ENCODE results near the gene OTOA.

DNA sequence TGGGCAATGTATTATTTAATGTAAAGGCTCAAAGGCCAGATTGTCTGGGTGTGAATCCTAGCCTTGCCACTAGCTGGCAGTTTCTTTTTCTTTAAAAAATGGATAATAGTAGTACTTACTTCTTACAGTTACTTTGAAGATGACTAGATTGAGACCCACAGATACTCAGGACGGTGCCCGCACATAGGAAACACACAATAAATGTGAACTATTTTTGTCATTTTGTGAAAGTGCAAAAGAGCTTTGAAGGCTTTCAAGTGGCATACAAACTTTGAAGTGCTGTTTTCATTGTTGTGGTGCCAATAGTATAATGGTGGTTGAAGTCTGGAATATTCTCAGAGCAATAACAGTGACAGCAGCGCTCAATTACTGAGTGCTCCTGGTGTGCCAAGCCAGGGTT is 63.6 kb downstream of the OTOA start:
- TF ChIP-seq, protein P1, sequence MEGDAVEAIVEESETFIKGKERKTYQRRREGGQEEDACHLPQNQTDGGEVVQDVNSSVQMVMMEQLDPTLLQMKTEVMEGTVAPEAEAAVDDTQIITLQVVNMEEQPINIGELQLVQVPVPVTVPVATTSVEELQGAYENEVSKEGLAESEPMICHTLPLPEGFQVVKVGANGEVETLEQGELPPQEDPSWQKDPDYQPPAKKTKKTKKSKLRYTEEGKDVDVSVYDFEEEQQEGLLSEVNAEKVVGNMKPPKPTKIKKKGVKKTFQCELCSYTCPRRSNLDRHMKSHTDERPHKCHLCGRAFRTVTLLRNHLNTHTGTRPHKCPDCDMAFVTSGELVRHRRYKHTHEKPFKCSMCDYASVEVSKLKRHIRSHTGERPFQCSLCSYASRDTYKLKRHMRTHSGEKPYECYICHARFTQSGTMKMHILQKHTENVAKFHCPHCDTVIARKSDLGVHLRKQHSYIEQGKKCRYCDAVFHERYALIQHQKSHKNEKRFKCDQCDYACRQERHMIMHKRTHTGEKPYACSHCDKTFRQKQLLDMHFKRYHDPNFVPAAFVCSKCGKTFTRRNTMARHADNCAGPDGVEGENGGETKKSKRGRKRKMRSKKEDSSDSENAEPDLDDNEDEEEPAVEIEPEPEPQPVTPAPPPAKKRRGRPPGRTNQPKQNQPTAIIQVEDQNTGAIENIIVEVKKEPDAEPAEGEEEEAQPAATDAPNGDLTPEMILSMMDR (IDR thresholded peaks at IDR 0.05) = no peak
- TF ChIP-seq POLR2A (IDR thresholded peaks at IDR 0.05) = no peak
